HCEC 1CT (cell line): ENCODE results near the gene SPPL3.
"Not testable (repeated sequence)": the region's sequence is repeated elsewhere in the genome, so short reads cannot be mapped to it uniquely, and the experiment has no call there.

Experiments used
- DNase-seq: peaks from one replicate; pipeline ENCODE4 v3.0.0-alpha.2; 2017

Gene SPPL3

GRCh38 chr12:120904197-120904773, at the start of gene SPPL3:
Gene SPPL3, minus strand, starts transcription at chr12:120904358. Its CDS starts 491 bp downstream, at chr12:120903867.
- peak; percentile 78 for DNase-seq

- no peak for DNase-seq
Measured at GRCh38 chr12:120950807-120951206, 46.6 kb upstream of the SPPL3 start.

GRCh38 chr12:120950260-120950799, 46.2 kb upstream of the SPPL3 start:
- DNase-seq: not testable (repeated sequence)

GRCh38 chr12:120945516-120945915, 41.4 kb upstream of the SPPL3 start:
- DNase-seq: not testable (repeated sequence)

- peak; percentile 43 for DNase-seq
Measured at GRCh38 chr12:120944645-120945217, 40.6 kb upstream of the SPPL3 start.

GRCh38 chr12:120943482-120943881, 39.3 kb upstream of the SPPL3 start:
- no peak for DNase-seq

GRCh38 chr12:120941846-120942405, 37.8 kb upstream of the SPPL3 start:
- DNase-seq: no peak

- DNase-seq: no peak
Measured at GRCh38 chr12:120941412-120941811, 37.3 kb upstream of the SPPL3 start.

GRCh38 chr12:120940799-120941198, 36.6 kb upstream of the SPPL3 start:
- DNase-seq: peak; percentile 17

- DNase-seq: no peak
Measured at GRCh38 chr12:120940006-120940405, 35.8 kb upstream of the SPPL3 start.

GRCh38 chr12:120939523-120939922, 35.4 kb upstream of the SPPL3 start:
- no peak for DNase-seq

GRCh38 chr12:120938496-120938895, 34.3 kb upstream of the SPPL3 start:
- DNase-seq: no peak

GRCh38 chr12:120936197-120936596, 32.0 kb upstream of the SPPL3 start:
- no peak for DNase-seq

GRCh38 chr12:120933786-120934185, 29.6 kb upstream of the SPPL3 start:
- DNase-seq: no peak

GRCh38 chr12:120932956-120933526, 28.9 kb upstream of the SPPL3 start:
- no peak for DNase-seq

- no peak for DNase-seq
Measured at GRCh38 chr12:120932058-120932457, 27.9 kb upstream of the SPPL3 start.

GRCh38 chr12:120930032-120930431, 25.9 kb upstream of the SPPL3 start:
- DNase-seq: no peak

- no peak for DNase-seq
Measured at GRCh38 chr12:120928864-120929652, 24.9 kb upstream of the SPPL3 start.

GRCh38 chr12:120925740-120926563, 21.8 kb upstream of the SPPL3 start:
- DNase-seq: no peak

GRCh38 chr12:120922279-120922678, 18.1 kb upstream of the SPPL3 start:
- no peak for DNase-seq

- DNase-seq: no peak
Measured at GRCh38 chr12:120921637-120922036, 17.5 kb upstream of the SPPL3 start.

- no peak for DNase-seq
Measured at GRCh38 chr12:120920178-120920577, 16.0 kb upstream of the SPPL3 start.
